ENCODE measurements around the gene EHMT1. TPM values are rescaled to one million over a fixed set of nuclear protein-coding genes. Genes with fewer than 3 reads are reported as not detected.
"Not testable (repeated sequence)": the region's sequence is repeated elsewhere in the genome, so short reads cannot be mapped to it uniquely, and the experiment has no call there.

The EHMT1 gene
- total RNA-seq, 1 donor from 2014 or later: 71.7 TPM

GRCh38 chr9:137613738-137614523 is 4.9 kb upstream of the EHMT1 start:
- no peak for FAIRE-seq

GRCh38 chr9:137614631-137615386 is 4.0 kb upstream of the EHMT1 start:
- DNase-seq (ENCODE audit: low spot score in 2 of 2): no peak

More at GRCh38 chr9:137613738-137614523, 4.9 kb upstream of the EHMT1 start:
- no peak for DNase-seq (ENCODE audit: low spot score in 2 of 2)

DNA sequence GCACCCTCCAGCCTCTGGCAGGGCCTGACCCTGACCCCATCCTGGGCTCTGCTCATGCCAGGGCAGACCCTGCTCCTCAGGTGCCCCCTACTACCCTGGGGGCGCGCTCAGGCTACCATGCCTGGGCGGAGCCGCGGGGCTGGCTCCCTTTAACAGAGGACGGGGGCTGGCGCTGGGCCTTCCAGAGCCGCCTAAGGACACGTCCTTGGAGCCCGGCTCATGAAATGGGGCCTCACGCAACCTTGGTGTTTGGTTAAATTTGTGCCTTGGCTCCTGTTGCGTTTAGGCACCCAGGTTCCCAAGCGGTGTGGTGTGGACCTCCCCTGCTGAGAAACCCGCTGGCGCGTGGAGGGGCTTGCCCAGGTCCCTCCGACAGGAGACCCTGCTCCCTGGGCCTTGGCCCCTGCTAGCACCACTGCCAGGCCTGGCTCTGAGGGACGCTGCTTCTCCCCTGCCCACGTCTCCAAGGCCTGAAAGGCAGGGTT is 3.4 kb upstream of the EHMT1 start:
- FAIRE-seq (no peak), DNase-seq (ENCODE audit: low spot score in 2 of 2) (no peak)

More at GRCh38 chr9:137614631-137615386, 4.0 kb upstream of the EHMT1 start:
- no peak for FAIRE-seq

DNA sequence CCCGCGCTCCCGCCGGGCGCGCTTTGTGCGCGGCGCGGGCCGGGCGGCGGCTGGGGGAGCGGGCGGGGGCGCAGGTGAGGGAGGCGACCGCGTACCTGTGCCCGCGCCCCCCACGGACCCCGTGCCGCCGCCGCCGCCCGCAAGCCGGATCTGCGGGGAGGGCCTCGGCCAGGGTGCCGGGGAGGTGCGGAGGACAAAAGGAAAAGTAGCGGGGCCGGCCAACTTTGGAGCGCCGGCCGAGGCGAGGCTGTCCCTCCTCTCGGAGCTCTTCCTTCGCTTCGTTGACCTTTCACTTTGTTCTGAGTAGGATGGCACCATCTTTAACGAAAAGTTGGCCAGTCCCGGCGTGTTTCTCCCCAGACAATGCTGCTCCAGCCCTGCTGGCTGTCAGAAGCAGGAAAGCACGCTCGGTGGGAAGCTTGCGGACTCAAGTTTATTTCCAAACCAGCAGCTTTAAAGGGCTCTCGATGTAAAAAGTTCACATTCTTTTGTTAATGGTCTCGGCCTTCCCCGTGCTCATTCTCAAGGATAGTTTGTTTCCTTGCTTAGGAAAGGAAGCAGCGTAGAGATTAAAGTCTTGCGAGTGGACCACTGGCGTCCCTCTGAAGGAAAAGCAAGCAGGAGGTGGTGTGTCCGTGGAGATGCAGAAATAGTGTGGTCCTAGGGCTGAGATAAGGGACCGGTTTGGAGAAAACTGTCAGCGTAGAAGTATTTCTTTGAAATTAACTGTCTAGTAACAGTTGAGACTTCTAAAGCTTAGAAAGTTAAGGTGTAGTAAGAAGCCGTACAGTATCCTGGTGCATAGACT is 639 bp downstream of the EHMT1 start:
- no peak for FAIRE-seq
- DNase-seq (ENCODE audit: low spot score in 2 of 2): peak; percentile 51 to 60

GRCh38 chr9:137620048-137620405 is 1.2 kb downstream of the EHMT1 start:
- FAIRE-seq (no peak), DNase-seq (ENCODE audit: low spot score in 2 of 2) (no peak)

GRCh38 chr9:137620581-137620980 is 1.8 kb downstream of the EHMT1 start:
- FAIRE-seq (no peak), DNase-seq (ENCODE audit: low spot score in 2 of 2) (no peak)

DNA sequence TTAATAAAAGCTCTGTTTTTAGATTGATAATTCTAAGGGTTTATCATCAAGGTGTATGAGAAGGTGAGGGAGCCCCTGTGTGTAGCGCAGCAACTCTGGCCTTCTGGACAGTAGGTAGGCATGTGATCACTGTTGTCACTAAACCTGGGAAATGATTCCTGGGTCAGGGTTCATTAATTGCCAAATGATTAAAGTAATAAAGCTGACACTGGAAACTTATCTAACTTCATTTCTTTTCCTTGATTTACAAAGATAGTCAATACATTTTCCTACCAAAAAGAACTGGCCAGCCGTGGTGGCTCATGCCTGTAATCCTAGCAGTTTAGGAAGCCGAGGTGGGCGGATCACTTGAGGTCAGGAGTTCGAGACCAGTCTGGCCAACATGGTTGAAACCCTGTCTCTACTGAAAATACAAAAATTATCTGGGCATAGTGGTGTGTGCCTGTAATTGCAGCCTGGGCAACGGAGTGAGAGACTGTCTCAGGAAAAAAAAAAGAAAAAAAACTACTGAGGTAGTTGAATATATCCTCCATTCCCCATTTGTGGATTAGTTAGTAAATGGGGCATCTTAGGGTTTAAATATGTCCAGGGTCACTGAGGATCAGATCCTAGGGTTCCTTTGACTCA is 2.4 kb downstream of the EHMT1 start:
- FAIRE-seq: no peak

DNA sequence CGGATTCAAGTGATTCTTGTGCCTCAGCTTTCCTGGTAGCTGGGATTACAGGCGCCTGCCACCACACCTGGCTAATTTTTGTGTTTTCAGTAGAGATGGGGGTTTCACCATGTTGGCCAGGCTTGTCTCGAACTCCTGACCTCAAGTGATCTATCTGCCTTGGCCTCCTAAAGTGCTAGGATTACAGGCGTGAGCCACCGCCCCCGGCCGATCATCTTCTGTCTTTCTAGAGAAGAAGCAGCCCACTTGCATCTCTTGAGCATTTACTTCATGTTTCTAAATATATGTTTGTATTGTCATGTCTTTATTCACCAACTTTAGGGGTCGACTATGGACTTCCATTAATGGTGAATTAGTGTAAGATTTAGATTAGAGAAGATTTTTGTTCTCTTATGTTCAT is 3.4 kb downstream of the EHMT1 start:
- DNase-seq (ENCODE audit: low spot score in 2 of 2): not testable (repeated sequence)

More for the DNA sequence above, 2.4 kb downstream of the EHMT1 start:
- no peak for DNase-seq (ENCODE audit: low spot score in 2 of 2)

GRCh38 chr9:137626464-137626863 is 7.7 kb downstream of the EHMT1 start:
- FAIRE-seq: no peak
- DNase-seq (ENCODE audit: low spot score in 2 of 2): no peak

More for the DNA sequence above, 3.4 kb downstream of the EHMT1 start:
- FAIRE-seq: not testable (repeated sequence)

- not testable (repeated sequence) for DNase-seq (ENCODE audit: low spot score in 2 of 2); FAIRE-seq
Observed at GRCh38 chr9:137627406-137627805, 8.6 kb downstream of the EHMT1 start.

- no peak for FAIRE-seq
- no peak for DNase-seq (ENCODE audit: low spot score in 2 of 2)
Observed at GRCh38 chr9:137630126-137630525, 11.3 kb downstream of the EHMT1 start.

- no peak for DNase-seq (ENCODE audit: low spot score in 2 of 2)
- FAIRE-seq: no peak
Observed at GRCh38 chr9:137630679-137631078, 11.9 kb downstream of the EHMT1 start.

GRCh38 chr9:137631345-137632229 is 12.8 kb downstream of the EHMT1 start:
- FAIRE-seq (no peak), DNase-seq (ENCODE audit: low spot score in 2 of 2) (no peak)

- DNase-seq (ENCODE audit: low spot score in 2 of 2) (no peak), FAIRE-seq (no peak)
Observed at GRCh38 chr9:137632230-137633161, 13.7 kb downstream of the EHMT1 start.

- FAIRE-seq (no peak), DNase-seq (ENCODE audit: low spot score in 2 of 2) (no peak)
Observed at GRCh38 chr9:137634016-137634415, 15.2 kb downstream of the EHMT1 start.

DNA sequence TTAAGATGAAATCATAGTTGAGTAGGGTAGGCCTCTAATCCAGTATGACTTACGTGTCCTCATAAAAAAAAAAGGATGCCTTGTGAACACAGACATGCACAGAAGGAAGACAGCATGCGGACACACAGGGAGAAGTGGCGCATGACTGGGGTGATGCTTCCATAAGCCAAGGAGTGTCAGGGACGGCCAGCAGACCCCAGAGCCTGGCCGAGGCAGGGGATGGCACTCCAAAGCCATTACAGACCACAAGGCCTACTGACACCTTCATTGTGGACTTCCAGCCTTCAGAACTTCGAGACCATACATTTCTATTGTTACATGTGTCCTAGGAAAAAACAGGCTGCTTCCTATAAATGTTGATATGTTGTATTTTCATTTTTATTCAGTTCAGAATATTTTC is 19.9 kb downstream of the EHMT1 start:
- FAIRE-seq: no peak
- no peak for DNase-seq (ENCODE audit: low spot score in 2 of 2)

DNA sequence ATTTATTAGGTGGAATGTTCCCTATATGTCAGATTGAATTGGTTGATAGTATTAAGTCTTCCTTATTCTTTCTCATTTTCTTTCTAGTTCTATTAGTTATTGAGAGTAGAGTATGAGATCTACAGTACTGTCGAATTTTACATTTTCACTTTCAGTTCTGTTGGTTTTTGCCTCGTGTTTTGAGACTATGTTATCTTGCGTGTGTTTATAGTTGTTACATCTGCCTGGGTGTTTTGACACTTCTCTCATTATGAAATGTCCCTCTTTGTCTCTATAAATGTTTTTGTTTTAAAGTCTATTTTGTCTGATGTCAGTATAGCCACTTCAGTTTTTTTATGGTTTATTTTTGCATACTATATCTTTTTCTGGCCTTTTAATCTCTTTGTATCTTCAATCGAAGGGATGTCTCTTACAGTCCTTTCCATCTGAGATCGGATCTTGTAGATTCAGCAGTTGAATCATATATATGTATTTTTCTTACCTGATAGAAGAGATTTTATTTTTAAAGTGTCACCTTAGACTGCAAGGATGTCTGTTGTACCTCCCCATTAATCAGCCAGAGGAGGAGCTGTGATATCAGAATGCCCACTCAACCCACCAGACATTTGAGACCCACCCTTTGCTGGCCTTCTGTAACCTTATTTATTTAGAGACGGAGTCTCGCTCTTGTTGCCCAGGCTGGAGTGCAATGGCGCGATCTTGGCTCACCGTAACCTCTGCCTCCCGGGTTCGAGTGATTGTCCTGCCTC is 20.7 kb downstream of the EHMT1 start:
- FAIRE-seq: no peak
- DNase-seq (ENCODE audit: low spot score in 2 of 2): no peak

All from frontal cortex (tissue), 4 donors.